H1 (cell line): ENCODE measurements around the gene CTRL. TPM values are rescaled to one million over a fixed set of nuclear protein-coding genes. Genes with fewer than 3 reads are reported as not detected.

Experiments used
- CTCF ChIA-PET: fragments of 300-600 bp; sonication (Branson Sonifier 250); formaldehyde crosslinking; loops from one replicate; lab custom pipeline; 2021; ENCODE audit not compliant: partially characterized antibody; lab: Charles Lee
- POLR2A ChIA-PET: fragments of 300-600 bp; sonication (Branson Sonifier 250); formaldehyde crosslinking; loops from one replicate; lab custom pipeline; 2021; ENCODE audit warnings: inconsistent platforms; ENCODE audit not compliant: partially characterized antibody; lab: Charles Lee
- DNase-seq, 2 experiments: peaks; one replicate each; pipeline versions ENCODE4 v3.0.0 to v3.0.0-alpha.2; 2010 to 2022; ENCODE audit warnings: low spot score in 2 of 2, low read depth in 1 of 2, mixed read lengths in 1 of 2
- FAIRE-seq: peaks from 2 replicates; lab custom pipeline; 2011; peaks lifted over from hg19 to GRCh38; lab: Jason Lieb, UNC
- H2AFZ ChIP-seq: 2 replicates; pipeline ENCODE4 v1.8.1; 2012; ENCODE audit warnings: low read length, inconsistent platforms
- H2AK5ac ChIP-seq: 2 replicates; pipeline ENCODE4 v1.6.1; 2013; ENCODE audit warnings: low read depth, low read length
- H2BK120ac ChIP-seq: replicated peaks from 2 replicates; pipeline ENCODE3; 2013; ENCODE audit warnings: low read depth, low read length, inconsistent platforms
- H2BK12ac ChIP-seq: 2 replicates; pipeline ENCODE4 v1.6.1; 2013; ENCODE audit warnings: low read depth, low read length
- H2BK15ac ChIP-seq: 2 replicates; pipeline ENCODE4 v1.6.1; 2013; ENCODE audit warnings: low read length
- H2BK20ac ChIP-seq: 2 replicates; pipeline ENCODE4 v1.6.1; 2013; ENCODE audit warnings: low read length
- H2BK5ac ChIP-seq: 2 replicates; pipeline ENCODE4 v1.6.1; 2013; ENCODE audit warnings: low read depth, low read length
- H3K14ac ChIP-seq: 2 replicates; pipeline ENCODE4 v1.6.1; 2013; ENCODE audit warnings: inconsistent platforms; ENCODE audit not compliant: insufficient read length
- H3K18ac ChIP-seq: 2 replicates; pipeline ENCODE4 v1.6.1; 2013; ENCODE audit warnings: low read length; ENCODE audit errors: extremely low read depth
- H3K23ac ChIP-seq: 2 replicates; pipeline ENCODE4 v1.6.1; 2013; ENCODE audit warnings: inconsistent platforms; ENCODE audit not compliant: insufficient read length
- H3K23me2 ChIP-seq: 2 replicates; pipeline ENCODE4 v1.6.1; 2013; ENCODE audit warnings: low read depth, low read length
- H3K27ac ChIP-seq: 2 replicates; pipeline ENCODE4 v1.6.1; 2011; ENCODE audit warnings: low read depth, low read length, inconsistent platforms
- H3K27me3 ChIP-seq, 4 experiments: replicated peaks in 1 of 4; 1 replicate in 1 of 4; 2 replicates in 3 of 4; pipeline versions ENCODE4 v1.6.1 to v1.8.1; 2011 to 2013; ENCODE audit warnings: low read length in 3 of 4, mild to moderate bottlenecking in 3 of 4, inconsistent platforms in 2 of 4, mixed read lengths in 2 of 4, moderate library complexity in 1 of 4; ENCODE audit not compliant: control insufficient read depth in 3 of 4, insufficient read depth in 3 of 4; ENCODE audit errors: extremely low read depth in 1 of 4
- H3K36me3 ChIP-seq, 4 experiments: 2 replicates each; pipeline versions ENCODE4 v1.6.1 to v1.8.1; 2011 to 2013; ENCODE audit warnings: mild to moderate bottlenecking in 4 of 4, low read length in 3 of 4, moderate library complexity in 2 of 4, control low read depth in 1 of 4, inconsistent platforms in 1 of 4; ENCODE audit not compliant: insufficient read depth in 4 of 4, control insufficient read depth in 2 of 4
- H3K4ac ChIP-seq: replicated peaks from 2 replicates; pipeline ENCODE3; 2013; ENCODE audit warnings: low read length, low read depth, mixed read lengths, inconsistent platforms; ENCODE audit not compliant: insufficient read length
- H3K4me1 ChIP-seq, 4 experiments: replicated peaks in 1 of 4; 1 replicate in 1 of 4; 2 replicates in 3 of 4; pipeline versions ENCODE4 v1.6.1 to v1.8.1; 2011 to 2013; ENCODE audit warnings: low read length in 3 of 4, inconsistent platforms in 2 of 4, mixed read lengths in 1 of 4; ENCODE audit not compliant: insufficient read depth in 4 of 4, control insufficient read depth in 3 of 4
- H3K4me2 ChIP-seq, 2 experiments: 2 replicates each; pipeline versions ENCODE4 v1.6.1 to v1.8.1; 2011 to 2013; ENCODE audit warnings: low read depth in 2 of 2, low read length in 2 of 2, control low read depth in 1 of 2, inconsistent platforms in 1 of 2, mild to moderate bottlenecking in 1 of 2; ENCODE audit not compliant: insufficient read depth in 1 of 2
- H3K4me3 ChIP-seq, 4 experiments: fragments of 200-600, 300-600 bp in 1 of 4; sonication (generic), shearing (Covaris generic), sonication (Bioruptor Twin) in 1 of 4; 2 replicates each; pipeline versions ENCODE4 v1.5.1 to v1.8.1; 2011 to 2016; ENCODE audit warnings: low read length in 4 of 4, low read depth in 3 of 4, control low read depth in 2 of 4, inconsistent platforms in 2 of 4, mild to moderate bottlenecking in 2 of 4, mixed read lengths in 1 of 4, moderate library complexity in 1 of 4; ENCODE audit not compliant: insufficient read depth in 2 of 4; ENCODE audit errors: extremely low read depth in 1 of 4
- H3K56ac ChIP-seq: replicated peaks from 2 replicates; pipeline ENCODE3; 2013; ENCODE audit warnings: low read depth, mild to moderate bottlenecking, mixed read lengths, low read length, inconsistent platforms; ENCODE audit not compliant: insufficient read length
- H3K79me1 ChIP-seq: 2 replicates; pipeline ENCODE4 v1.6.1; 2013; ENCODE audit warnings: low read depth, low read length, control low read depth
- H3K79me2 ChIP-seq, 2 experiments: 2 replicates each; pipeline versions ENCODE4 v1.6.1 to v1.8.1; 2012 to 2013; ENCODE audit warnings: low read length in 2 of 2, mild to moderate bottlenecking in 2 of 2, inconsistent platforms in 1 of 2; ENCODE audit not compliant: insufficient read depth in 2 of 2, control insufficient read depth in 1 of 2
- H3K9ac ChIP-seq, 4 experiments: replicated peaks in 1 of 4; 1 replicate in 1 of 4; 2 replicates in 3 of 4; pipeline versions ENCODE4 v1.6.1 to v1.8.1; 2011 to 2013; ENCODE audit warnings: low read depth in 3 of 4, low read length in 3 of 4, control low read depth in 2 of 4, mild to moderate bottlenecking in 2 of 4, moderate library complexity in 2 of 4, inconsistent platforms in 1 of 4; ENCODE audit errors: extremely low read depth in 1 of 4
- H3K9me3 ChIP-seq, 2 experiments: 2 replicates each; pipeline versions ENCODE4 v1.6.1 to v1.8.1; 2012 to 2013; ENCODE audit warnings: mild to moderate bottlenecking in 2 of 2, moderate library complexity in 2 of 2, control low read depth in 1 of 2, inconsistent platforms in 1 of 2, low read depth in 1 of 2, low read length in 1 of 2, mixed read lengths in 1 of 2; ENCODE audit not compliant: insufficient read depth in 2 of 2
- H4K20me1 ChIP-seq, 2 experiments: replicated peaks in 1 of 2; 2 replicates each; pipeline versions ENCODE3 to v1.8.1; 2011 to 2013; ENCODE audit warnings: inconsistent platforms in 2 of 2, low read length in 2 of 2, mild to moderate bottlenecking in 1 of 2; ENCODE audit not compliant: insufficient read depth in 2 of 2, control insufficient read depth in 1 of 2
- H4K5ac ChIP-seq: 2 replicates; pipeline ENCODE4 v1.6.1; 2013; ENCODE audit warnings: low read length, low read depth, mixed read lengths, inconsistent platforms; ENCODE audit not compliant: insufficient read length
- H4K8ac ChIP-seq: 2 replicates; pipeline ENCODE4 v1.8.0; 2013; ENCODE audit warnings: mild to moderate bottlenecking, moderate library complexity, low read length, inconsistent platforms; ENCODE audit not compliant: insufficient read depth; ENCODE audit errors: extremely low read depth
- H4K91ac ChIP-seq: replicated peaks from 2 replicates; pipeline ENCODE3; 2013; ENCODE audit warnings: low read length, mixed read lengths, inconsistent platforms; ENCODE audit not compliant: insufficient read length
- EP300 ChIP-seq, 2 experiments: IDR thresholded peaks; 1 replicate in 1 of 2; 2 replicates in 1 of 2; pipeline ENCODE4 v1.6.1; 2011 to 2012; ENCODE audit warnings: low read depth in 2 of 2, low read length in 2 of 2, mild to moderate bottlenecking in 2 of 2, borderline replicate concordance in 1 of 2, inconsistent platforms in 1 of 2, moderate library complexity in 1 of 2
- FOSL1 ChIP-seq: IDR thresholded peaks from 2 replicates; pipeline ENCODE4 v1.6.1; 2011; ENCODE audit warnings: mild to moderate bottlenecking, low read depth, low read length, moderate library complexity; ENCODE audit not compliant: insufficient read depth
- GABPA ChIP-seq: IDR thresholded peaks from 2 replicates; pipeline ENCODE4 v1.6.1; 2011; ENCODE audit warnings: mild to moderate bottlenecking, low read length, moderate library complexity, borderline replicate concordance; ENCODE audit not compliant: insufficient read depth
- MAFK ChIP-seq: IDR thresholded peaks from 2 replicates; pipeline ENCODE4 v1.6.1; 2012; ENCODE audit warnings: low read depth, mild to moderate bottlenecking, improper control_type of control experiment, low read length
- POLR2A ChIP-seq, 2 experiments: IDR thresholded peaks; 1 replicate in 1 of 2; 2 replicates in 1 of 2; pipeline ENCODE4 v1.6.1; 2011; ENCODE audit warnings: low read depth in 2 of 2, low read length in 2 of 2, mild to moderate bottlenecking in 2 of 2; ENCODE audit errors: control extremely low read depth in 1 of 2
- SIRT6 ChIP-seq: IDR thresholded peaks from one replicate; pipeline ENCODE4 v1.7.1; 2012; ENCODE audit warnings: low read length, inconsistent platforms
- SP2 ChIP-seq: IDR thresholded peaks from 2 replicates; pipeline ENCODE4 v1.6.1; 2012; ENCODE audit warnings: mild to moderate bottlenecking, low read length, inconsistent platforms
- WGBS, 2 experiments: shearing (Covaris generic) in 1 of 2; methylation state at CpG; one replicate each; pipeline versions ENCODE4 v1.1.6 to v1.1.7; 2013 to 2015; ENCODE audit warnings: low lambda C conversion rate in 2 of 2, mixed read lengths in 2 of 2, inconsistent platforms in 1 of 2, low coverage in 1 of 2, missing lambda C conversion rate in 1 of 2; ENCODE audit not compliant: insufficient replicate concordance in 2 of 2, insufficient coverage in 1 of 2, insufficient read length in 1 of 2; ENCODE audit errors: extremely low coverage in 1 of 2, missing lambda C conversion rate in 1 of 2; 5-methylcytosine and 5-hydroxymethylcytosine counted together
- polyA plus RNA-seq, 7 experiments: library from polyadenylated mRNA; depleted of rRNA in 3 of 7; stranded (reverse) in 5 of 7; unstranded in 2 of 7; fragments of >200 nt in 5 of 7; fragments of 200-250 nt in 2 of 7; gene quantifications; 1 replicate in 5 of 7; 2 replicates in 1 of 7; 4 replicates in 1 of 7; pipeline versions ENCODE4 v1.2.1 to v1.2.3, GENCODE V29; 2011 to 2013; ENCODE audit warnings: missing spikeins in 2 of 7, mixed read lengths in 2 of 7
- total RNA-seq: library from RNA; stranded (reverse); fragmentation: NEBNext Ultra II Directional; extraction: Animal tissue kit (Norgen Biotek cat#: 25700); gene quantifications from 2 replicates; pipeline ENCODE4 v1.2.1, GENCODE V29; 2021
- TF ChIP-seq, protein P1 (sequence below): IDR thresholded peaks from 2 replicates; pipeline ENCODE4 v1.6.1; 2011; ENCODE audit warnings: low read length, improper control_type of control experiment

CTRL gene
- total and polyA plus RNA-seq, 2 of the 8 experiments (the other 6 are each of a cell fraction or from before 2014, with no cell fraction given): 1.7 to 4.2 TPM

DNA sequence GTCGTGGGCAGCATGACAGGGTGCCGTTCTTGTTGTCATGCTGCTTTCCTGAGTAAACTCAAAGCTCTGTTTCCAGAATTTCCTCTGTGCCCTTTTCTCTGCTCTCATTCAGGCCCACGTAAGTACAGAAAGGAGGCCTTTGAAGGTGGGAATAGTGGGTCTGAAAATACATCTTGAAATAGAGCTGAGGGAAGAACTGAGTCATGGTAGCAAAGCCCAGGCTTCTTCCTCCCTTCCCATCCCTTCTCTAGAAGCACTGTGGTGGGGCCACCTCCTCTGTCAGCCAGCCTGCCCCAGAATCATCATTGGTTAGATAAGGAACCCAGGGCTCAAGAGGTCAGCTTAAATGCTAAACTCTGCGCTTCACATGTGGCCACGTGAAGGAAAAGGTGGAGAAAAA lies 9.4 kb downstream of the CTRL start:
- H3K27me3 ChIP-seq: no peaks in the 10 kb centered on the region
- POLR2A ChIA-PET: interaction anchor here (0.8 to 2.0 kb wide), 4 partner anchors 13 to 43 kb away, joined by 3 to 9 read pairs (median 4); partner anchors contain the start of gene NRN1L
- H4K20me1 ChIP-seq: peaks cover 11 to 17% of the 10 kb centered on the region in 2 experiments
- no peak overlapping the region for H2AK5ac ChIP-seq
- H3K4me2 ChIP-seq: no peak overlapping the region
- no peaks in the 10 kb centered on the region for H3K9me3 ChIP-seq
- H3K79me2 ChIP-seq: no peaks in the 10 kb centered on the region; a peak in 1 of 4 replicates
- CTCF ChIA-PET: interaction anchor here (0.6 to 27.1 kb wide), 8 partner anchors 11 to 169 kb away, joined by 3 to 623 read pairs (median 8); partner anchors contain the start of genes CTRL, EDC4, NRN1L and PSKH1
- H3K36me3 ChIP-seq: no peaks in the 10 kb centered on the region
- H2AFZ ChIP-seq: no peak overlapping the region
- TF ChIP-seq MAFK (no peak), FOSL1 (no peak), EP300 (IDR thresholded peaks at IDR 0.05; ENCODE audit: borderline replicate concordance in 1 of 2, low read depth in 2 of 2, low read length in 2 of 2) (no peak), SP2 (no peak), SIRT6 (no peak), GABPA (no peak), POLR2A (IDR thresholded peaks at IDR 0.05; ENCODE audit: control extremely low read depth in 1 of 2, low read depth in 2 of 2, low read length in 2 of 2) (no peak)
- TF ChIP-seq, protein P1, sequence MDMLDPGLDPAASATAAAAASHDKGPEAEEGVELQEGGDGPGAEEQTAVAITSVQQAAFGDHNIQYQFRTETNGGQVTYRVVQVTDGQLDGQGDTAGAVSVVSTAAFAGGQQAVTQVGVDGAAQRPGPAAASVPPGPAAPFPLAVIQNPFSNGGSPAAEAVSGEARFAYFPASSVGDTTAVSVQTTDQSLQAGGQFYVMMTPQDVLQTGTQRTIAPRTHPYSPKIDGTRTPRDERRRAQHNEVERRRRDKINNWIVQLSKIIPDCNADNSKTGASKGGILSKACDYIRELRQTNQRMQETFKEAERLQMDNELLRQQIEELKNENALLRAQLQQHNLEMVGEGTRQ: no peak
- H4K5ac ChIP-seq: no peak overlapping the region
- H3K9ac ChIP-seq: no peak overlapping the region
- no peak overlapping the region for H3K27ac ChIP-seq
- WGBS, 2 experiments: 89% methylated on average over 5 of the region's 5 CpGs; no CpG with 5 or more reads in 1 of the 2 experiments
- H2BK12ac ChIP-seq: no peak overlapping the region
- peaks cover 0 to 8% (median 4%) of the 10 kb centered on the region in 4 experiments; a peak in 5 of 7 replicates for H3K4me1 ChIP-seq
- H3K56ac ChIP-seq: no peak overlapping the region
- no peak overlapping the region for H2BK15ac ChIP-seq
- H3K23ac ChIP-seq: no peak overlapping the region
- no peak overlapping the region for H2BK120ac ChIP-seq
- H4K91ac ChIP-seq: no peak overlapping the region
- DNase-seq (no peak), FAIRE-seq (no peak)
- H3K79me1 ChIP-seq: peaks cover 1% of the 10 kb centered on the region
- no peak overlapping the region for H3K4me3 ChIP-seq
- H3K4ac ChIP-seq: no peak overlapping the region
- H4K8ac ChIP-seq: no peak overlapping the region
- H3K18ac ChIP-seq: no peak overlapping the region
- H2BK5ac ChIP-seq: no peak overlapping the region
- no peak overlapping the region for H3K14ac ChIP-seq
- no peak overlapping the region for H2BK20ac ChIP-seq
- no peaks in the 10 kb centered on the region for H3K23me2 ChIP-seq
